ENCODE data around the gene ADIPOQ.
"Not testable (repeated sequence)": the region's sequence is repeated elsewhere in the genome, so short reads cannot be mapped to it uniquely, and the experiment has no call there.

The ADIPOQ gene

DNA sequence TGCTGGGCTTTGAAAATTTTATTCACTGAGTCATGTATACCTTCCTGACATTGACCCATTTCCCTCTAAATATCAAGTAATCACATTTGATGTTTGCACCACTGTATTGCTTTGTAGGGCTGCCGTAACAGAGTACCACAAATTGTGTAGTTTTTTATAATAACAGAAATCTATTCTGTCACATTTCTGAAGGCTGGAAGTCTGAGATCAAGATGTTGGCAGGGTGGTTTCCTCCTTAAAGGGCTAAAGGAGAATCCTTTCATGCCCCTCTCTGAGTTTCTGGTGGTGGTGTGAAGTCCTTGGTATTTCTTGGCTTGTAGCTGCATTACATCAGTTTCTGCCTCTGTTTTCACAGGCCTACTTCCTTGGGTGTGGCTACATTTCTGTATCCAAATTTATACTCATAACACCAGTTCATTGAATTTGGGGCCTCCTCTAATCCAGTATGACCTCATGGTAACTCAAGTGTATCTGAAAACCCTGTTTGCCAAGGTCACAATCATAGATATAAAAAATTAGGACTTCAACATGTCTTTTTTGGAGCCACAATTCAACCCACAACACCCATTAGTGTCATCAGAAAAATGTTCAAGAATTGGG is 58.7 kb downstream of the ADIPOQ start:
- TF ChIP-seq, protein P1, sequence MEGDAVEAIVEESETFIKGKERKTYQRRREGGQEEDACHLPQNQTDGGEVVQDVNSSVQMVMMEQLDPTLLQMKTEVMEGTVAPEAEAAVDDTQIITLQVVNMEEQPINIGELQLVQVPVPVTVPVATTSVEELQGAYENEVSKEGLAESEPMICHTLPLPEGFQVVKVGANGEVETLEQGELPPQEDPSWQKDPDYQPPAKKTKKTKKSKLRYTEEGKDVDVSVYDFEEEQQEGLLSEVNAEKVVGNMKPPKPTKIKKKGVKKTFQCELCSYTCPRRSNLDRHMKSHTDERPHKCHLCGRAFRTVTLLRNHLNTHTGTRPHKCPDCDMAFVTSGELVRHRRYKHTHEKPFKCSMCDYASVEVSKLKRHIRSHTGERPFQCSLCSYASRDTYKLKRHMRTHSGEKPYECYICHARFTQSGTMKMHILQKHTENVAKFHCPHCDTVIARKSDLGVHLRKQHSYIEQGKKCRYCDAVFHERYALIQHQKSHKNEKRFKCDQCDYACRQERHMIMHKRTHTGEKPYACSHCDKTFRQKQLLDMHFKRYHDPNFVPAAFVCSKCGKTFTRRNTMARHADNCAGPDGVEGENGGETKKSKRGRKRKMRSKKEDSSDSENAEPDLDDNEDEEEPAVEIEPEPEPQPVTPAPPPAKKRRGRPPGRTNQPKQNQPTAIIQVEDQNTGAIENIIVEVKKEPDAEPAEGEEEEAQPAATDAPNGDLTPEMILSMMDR (conservative IDR thresholded peaks at IDR 0.05; ENCODE audit: low read depth, low read length): no peak
- DNase-seq (ENCODE audit: low read depth): no peak
- no peak overlapping the region for H3K4me3 ChIP-seq (ENCODE audit: low read length)

DNA sequence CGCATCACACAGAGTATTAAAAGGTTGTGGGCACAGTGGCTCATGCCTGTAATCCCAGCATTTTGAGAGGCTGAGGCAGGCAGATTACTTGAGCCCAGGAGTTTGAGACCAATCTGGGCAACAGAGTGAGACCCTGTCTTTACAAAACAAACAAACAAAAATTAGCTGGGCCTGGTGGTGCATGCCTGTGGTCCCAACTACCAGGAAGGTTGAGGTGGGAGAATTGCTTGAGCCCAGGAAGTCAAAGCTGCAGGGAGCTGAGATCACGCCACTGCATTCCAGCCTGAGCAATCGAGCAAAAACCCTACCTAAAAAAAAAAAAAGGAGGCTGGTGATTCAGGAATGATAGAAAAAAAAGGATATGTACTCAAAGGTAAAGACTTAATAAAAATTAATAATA is 59.6 kb downstream of the ADIPOQ start:
- no peak for DNase-seq (ENCODE audit: low read depth)
- TF ChIP-seq, protein P1 (conservative IDR thresholded peaks at IDR 0.05; ENCODE audit: low read depth, low read length): no peak
- H3K4me3 ChIP-seq (ENCODE audit: low read length): no peak overlapping the region

DNA sequence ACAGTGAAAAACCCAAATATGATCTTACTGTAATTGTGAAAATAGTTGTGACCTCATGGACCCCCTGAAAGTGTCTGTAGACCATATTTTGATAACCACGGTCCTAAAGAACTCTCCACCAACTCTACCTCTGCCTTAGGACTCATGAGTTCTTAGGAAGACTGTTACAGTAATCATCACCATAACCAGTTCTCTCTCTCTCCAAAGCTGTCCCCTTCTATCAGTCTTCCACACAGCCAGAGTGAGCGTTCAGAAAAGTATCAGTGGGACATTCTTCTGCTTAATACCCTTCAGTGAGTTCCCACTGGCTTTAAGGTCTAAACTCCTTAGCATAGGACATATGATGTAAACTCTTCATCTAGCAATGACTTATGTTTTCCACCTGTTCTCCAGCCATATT is 60.2 kb downstream of the ADIPOQ start:
- no peak for DNase-seq (ENCODE audit: low read depth)
- no peak overlapping the region for H3K4me3 ChIP-seq (ENCODE audit: low read length)
- TF ChIP-seq, protein P1 (conservative IDR thresholded peaks at IDR 0.05; ENCODE audit: low read depth, low read length): no peak

DNA sequence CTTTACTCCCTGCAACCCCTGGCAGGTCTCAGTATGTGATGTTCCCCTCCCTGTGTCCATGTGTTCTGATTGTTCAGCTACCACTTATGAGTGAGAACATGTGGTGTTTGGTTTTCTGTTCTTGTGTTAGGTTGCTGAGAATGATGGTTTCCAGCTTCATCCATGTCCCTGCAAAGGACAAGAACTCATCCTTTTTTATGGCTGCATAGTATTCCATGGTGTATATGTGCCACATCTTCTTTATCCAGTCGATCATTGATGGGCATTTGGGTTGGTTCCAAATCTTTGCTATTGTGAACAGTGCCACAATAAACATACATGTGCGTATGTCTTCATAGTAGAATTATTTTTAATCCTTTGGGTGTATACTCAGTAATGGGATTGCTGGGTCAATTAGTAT is 61.2 kb downstream of the ADIPOQ start:
- not testable (repeated sequence) for H3K4me3 ChIP-seq (ENCODE audit: low read length); DNase-seq (ENCODE audit: low read depth)

DNA sequence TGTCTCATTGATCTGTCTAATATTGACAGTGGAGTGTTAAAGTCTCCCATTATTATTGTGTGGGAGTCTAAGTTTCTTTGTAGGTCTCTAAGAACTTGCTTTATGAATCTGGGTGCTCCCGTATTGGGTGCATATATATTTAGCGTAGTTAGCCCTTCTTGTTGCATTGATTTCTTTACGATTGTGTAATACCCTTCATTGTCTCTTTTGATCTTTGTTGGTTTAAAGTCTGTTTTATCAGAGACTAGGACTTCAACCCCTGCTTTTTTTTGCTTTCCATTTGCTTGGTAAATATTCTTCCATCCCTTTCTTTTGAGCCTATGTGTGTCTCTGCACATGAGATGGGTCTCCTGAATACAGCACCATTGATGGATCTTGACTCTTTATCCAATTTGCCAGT is 64.6 kb downstream of the ADIPOQ start:
- H3K4me3 ChIP-seq (ENCODE audit: low read length); DNase-seq (ENCODE audit: low read depth): not testable (repeated sequence)

Measured in retinal pigment epithelial cell (primary cell).